GM19438 (cell line): ENCODE data around the gene CLCNKB.

Experiments
- ATAC-seq: cut with Tn5 transposase; IDR thresholded peaks from one replicate; pipeline ENCODE4 v1.9.1; 2021; ENCODE audit warnings: low read depth; ENCODE audit not compliant: unreplicated experiment

Gene CLCNKB

GRCh38 chr1:16091296-16091695 is 47.7 kb downstream of the CLCNKB start:
- no peak for ATAC-seq

DNA sequence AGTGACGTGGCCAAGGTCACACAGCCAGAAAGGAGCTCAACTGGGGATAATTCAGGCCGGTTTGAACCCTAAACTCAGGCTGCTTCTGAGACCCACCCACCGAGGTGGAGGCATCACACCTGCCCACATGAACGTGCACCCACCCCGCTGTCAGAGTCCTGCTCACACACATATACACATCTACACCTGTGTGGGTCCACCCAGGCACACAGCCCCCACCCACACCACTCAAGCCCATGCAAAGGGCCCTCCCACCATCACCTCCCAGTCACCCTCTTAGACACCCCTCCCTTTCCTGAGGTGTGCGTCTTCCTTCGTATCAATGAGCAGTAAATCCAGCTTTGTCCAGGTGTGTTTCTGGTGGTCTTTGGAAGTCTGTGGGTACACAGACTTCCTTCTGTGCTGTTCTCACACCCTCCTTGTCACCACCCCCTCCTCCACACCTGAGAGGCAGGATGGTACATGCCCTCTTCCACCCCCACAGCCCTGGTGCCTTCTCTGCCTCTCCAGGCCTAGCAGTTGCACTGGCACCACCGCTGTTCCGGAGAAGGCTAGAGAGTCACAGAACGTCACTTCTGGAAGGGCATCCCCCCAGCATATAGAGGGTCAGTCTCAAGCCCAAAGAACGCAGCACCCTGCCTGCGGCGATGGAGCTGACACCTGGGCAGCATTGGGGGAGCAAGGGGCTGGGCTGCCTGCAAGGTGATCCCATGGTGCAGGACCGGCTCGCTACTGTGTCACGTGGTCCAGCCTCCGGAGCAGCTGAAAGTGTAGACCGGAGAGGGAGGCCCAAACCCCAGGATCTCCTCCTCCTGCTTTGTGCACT is 48.7 kb downstream of the CLCNKB start:
- no peak for ATAC-seq

DNA sequence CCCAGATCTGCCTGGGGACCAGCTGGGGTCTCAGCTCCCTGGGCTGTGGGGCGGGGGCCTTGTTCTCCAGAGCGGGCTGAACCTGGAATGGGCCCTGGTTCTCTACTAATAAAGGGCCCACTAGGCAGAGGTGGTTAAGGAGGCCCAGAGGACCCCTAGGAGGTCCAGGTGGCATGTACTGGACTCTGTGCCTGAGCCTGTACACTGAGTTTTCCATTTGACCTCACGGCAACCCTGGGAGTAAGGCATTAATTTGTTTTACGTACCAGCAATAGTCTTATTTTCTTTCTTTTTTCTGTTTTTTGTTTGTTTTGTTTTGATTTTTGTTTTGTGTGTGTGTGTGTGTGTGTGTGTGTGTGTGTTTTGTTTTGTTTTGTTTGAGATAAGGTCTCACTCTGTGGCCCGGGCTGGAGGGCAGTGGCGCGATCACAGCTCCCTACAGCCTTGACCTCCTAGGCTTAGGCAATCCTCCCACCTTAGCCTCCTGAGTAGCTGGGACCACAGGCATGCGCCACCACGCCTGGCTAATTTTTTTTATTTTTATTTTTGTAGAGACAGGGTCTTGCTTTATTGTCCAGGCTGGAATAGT is 49.4 kb downstream of the CLCNKB start:
- ATAC-seq: no peak

- no peak for ATAC-seq
Measured at GRCh38 chr1:16093611-16094010, 50.0 kb downstream of the CLCNKB start.

DNA sequence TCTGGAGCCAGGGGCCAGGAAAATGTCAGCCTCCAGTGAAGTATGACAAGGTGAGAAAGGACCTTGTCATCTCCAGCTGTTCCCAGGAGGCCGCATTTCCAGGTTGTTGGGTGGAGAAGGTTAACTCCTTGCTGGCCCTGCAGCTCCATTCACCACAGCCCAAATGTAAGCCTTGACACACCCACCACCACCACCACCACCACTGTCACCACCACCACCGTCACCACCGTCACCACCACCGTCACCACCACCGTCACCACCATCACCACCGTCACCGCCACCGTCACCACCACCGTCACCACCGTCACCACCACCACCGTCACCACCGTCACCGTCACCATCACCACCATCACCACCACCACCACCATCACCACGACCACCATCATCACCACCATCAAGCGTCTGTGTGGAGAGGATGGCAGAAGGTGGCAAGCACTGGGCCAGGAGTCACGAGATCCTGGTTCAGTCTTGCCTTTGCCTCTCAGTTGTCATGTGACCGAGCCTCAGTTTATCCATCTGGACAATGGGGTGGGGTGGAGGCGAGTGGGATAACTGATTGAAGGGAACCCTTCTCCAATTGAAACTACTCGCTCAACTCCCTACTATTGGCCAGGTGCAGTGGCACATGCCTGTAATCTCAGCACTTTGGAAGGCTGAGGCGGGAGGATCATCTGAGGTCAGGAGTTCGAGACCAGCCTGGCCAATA is 51.0 kb downstream of the CLCNKB start:
- no peak for ATAC-seq

DNA sequence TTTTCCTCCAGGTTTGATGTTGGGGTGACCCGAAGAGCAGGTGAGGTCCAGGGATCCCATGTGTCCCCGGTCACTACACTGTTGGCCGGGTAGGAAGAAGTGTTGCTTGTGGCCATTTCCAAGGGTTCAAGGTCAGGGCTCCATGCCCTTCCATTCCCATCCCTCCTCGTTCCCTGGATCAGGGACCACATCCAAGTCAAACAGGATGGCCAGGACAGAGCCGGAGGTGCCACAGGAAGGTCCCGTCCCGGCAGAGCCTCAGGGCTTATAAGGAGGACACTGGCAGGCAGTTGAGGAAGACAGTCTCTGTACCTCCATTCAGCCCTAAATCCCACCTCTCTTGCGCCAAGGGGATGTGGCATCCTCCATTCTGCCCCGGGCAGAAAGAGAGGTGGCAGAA is 51.9 kb downstream of the CLCNKB start:
- no peak for ATAC-seq

- no peak for ATAC-seq
Measured at GRCh38 chr1:16099412-16099811, 55.8 kb downstream of the CLCNKB start.

DNA sequence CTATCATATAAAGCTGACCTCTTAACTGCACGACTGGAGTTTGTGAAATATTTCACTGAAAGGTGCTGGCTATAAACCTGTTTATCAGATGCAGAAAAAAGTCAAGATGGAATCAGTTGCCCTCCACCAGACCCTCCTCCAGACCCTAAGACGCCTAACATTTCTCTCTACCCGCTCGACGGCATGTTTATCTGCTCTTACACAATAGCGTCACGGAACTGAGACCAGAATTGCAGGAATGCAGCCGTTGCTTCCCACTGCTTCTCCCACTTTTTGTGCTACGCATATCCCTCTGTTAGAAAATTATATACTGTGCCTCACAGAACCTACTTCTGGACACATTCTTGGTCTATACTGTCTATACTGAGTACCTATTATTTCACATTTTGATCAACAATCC is 58.0 kb downstream of the CLCNKB start:
- no peak for ATAC-seq
